Measurements from ENCODE around the gene ASPSCR1. TPM values are rescaled to one million over a fixed set of nuclear protein-coding genes. Genes with fewer than 3 reads are reported as not detected.
A peak's percentile ranks its signal among the peaks of the same experiment; 100 is the strongest.

The ASPSCR1 gene
- total and polyA plus RNA-seq, 2 of the 13 experiments (the other 11 are each of a cell fraction or from before 2014, with no cell fraction given) = 274 to 314 TPM

DNA sequence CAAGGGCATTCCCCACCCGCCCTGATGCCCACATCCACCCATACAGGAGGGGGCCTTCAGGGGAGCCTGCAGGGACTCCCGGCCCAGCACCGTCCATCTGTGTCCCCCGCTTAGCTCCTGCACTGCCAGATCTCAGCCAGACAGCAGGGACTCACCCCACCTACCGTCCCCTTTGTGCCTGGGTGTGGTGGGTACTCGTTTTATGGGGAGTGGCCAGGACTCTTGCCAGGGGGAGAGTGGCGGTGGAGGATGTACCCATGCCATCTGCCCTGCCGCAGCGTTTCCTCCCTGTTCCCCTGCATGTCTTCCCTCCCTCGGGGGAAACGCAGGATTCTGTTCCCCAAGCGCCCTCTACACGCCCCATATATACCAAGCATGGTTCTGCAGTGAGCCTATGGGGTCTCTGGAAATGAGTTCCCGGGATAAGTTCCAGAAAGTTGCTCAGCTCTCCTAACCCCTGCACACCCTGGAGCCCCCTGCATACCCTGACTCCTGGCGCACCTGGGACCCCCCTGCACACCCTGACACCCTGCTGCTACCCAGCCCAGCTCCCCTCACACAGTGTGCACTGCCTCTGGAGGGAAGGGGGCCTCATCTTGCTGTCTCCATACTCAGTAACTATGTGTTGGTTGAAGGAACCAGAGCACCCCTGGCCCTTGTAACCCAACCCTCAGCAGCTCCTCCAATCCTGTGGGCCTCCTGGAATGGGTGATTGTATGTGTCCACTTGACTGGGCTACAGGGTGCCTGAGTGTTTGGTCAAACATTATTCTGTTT, 45.7 kb upstream of the ASPSCR1 start (continued):
- no peak for TF ChIP-seq ZNF441 (CRISPR knock-in tag; IDR thresholded peaks at IDR 0.05; ENCODE audit: borderline replicate concordance)
- TF ChIP-seq ZNF230 (CRISPR knock-in tag; IDR thresholded peaks at IDR 0.05) = no peak
- TF ChIP-seq, protein P1, sequence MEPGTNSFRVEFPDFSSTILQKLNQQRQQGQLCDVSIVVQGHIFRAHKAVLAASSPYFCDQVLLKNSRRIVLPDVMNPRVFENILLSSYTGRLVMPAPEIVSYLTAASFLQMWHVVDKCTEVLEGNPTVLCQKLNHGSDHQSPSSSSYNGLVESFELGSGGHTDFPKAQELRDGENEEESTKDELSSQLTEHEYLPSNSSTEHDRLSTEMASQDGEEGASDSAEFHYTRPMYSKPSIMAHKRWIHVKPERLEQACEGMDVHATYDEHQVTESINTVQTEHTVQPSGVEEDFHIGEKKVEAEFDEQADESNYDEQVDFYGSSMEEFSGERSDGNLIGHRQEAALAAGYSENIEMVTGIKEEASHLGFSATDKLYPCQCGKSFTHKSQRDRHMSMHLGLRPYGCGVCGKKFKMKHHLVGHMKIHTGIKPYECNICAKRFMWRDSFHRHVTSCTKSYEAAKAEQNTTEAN (CRISPR knock-in tag; conservative IDR thresholded peaks at IDR 0.05) = no peak
- no peak for TF ChIP-seq TEAD2 (CRISPR knock-in tag; IDR thresholded peaks at IDR 0.05)
- no peak for TF ChIP-seq ETV6 (CRISPR knock-in tag; conservative IDR thresholded peaks at IDR 0.05)
- TF ChIP-seq PLRG1 (conservative IDR thresholded peaks at IDR 0.05) = no peak
- TF ChIP-seq, protein P2, sequence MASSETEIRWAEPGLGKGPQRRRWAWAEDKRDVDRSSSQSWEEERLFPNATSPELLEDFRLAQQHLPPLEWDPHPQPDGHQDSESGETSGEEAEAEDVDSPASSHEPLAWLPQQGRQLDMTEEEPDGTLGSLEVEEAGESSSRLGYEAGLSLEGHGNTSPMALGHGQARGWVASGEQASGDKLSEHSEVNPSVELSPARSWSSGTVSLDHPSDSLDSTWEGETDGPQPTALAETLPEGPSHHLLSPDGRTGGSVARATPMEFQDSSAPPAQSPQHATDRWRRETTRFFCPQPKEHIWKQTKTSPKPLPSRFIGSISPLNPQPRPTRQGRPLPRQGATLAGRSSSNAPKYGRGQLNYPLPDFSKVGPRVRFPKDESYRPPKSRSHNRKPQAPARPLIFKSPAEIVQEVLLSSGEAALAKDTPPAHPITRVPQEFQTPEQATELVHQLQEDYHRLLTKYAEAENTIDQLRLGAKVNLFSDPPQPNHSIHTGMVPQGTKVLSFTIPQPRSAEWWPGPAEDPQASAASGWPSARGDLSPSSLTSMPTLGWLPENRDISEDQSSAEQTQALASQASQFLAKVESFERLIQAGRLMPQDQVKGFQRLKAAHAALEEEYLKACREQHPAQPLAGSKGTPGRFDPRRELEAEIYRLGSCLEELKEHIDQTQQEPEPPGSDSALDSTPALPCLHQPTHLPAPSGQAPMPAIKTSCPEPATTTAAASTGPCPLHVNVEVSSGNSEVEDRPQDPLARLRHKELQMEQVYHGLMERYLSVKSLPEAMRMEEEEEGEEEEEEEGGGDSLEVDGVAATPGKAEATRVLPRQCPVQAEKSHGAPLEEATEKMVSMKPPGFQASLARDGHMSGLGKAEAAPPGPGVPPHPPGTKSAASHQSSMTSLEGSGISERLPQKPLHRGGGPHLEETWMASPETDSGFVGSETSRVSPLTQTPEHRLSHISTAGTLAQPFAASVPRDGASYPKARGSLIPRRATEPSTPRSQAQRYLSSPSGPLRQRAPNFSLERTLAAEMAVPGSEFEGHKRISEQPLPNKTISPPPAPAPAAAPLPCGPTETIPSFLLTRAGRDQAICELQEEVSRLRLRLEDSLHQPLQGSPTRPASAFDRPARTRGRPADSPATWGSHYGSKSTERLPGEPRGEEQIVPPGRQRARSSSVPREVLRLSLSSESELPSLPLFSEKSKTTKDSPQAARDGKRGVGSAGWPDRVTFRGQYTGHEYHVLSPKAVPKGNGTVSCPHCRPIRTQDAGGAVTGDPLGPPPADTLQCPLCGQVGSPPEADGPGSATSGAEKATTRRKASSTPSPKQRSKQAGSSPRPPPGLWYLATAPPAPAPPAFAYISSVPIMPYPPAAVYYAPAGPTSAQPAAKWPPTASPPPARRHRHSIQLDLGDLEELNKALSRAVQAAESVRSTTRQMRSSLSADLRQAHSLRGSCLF (CRISPR knock-in tag; IDR thresholded peaks at IDR 0.05; ENCODE audit: borderline replicate concordance) = no peak
- no peak for TF ChIP-seq SRSF4 (IDR thresholded peaks at IDR 0.05; ENCODE audit: low read depth, low read length, poor library complexity, severe bottlenecking)
- TF ChIP-seq ZNF776 (CRISPR knock-in tag; IDR thresholded peaks at IDR 0.05) = 0 out of 2 replicates have a peak, but pooled peaks have one; percentile 60
- TF ChIP-seq HNRNPH1 (optimal IDR thresholded peaks at IDR 0.05; ENCODE audit: low read depth, low read length) = peak; percentile 21
- no peak for TF ChIP-seq GTF2F1 (IDR thresholded peaks at IDR 0.05; ENCODE audit: low read length)
- no peak for TF ChIP-seq ASH2L (IDR thresholded peaks at IDR 0.05; ENCODE audit: insufficient read length, low read depth, low read length)
- TF ChIP-seq HNRNPL (IDR thresholded peaks at IDR 0.05; ENCODE audit: low read depth, low read length) = peak; percentile 57; the same call in 1 of the 2 replicates
- TF ChIP-seq NONO (IDR thresholded peaks at IDR 0.05) = no peak
- TF ChIP-seq NONO (CRISPR knock-in tag; conservative IDR thresholded peaks at IDR 0.05) = peak; percentile 60; the same call in 1 of the 2 replicates
- TF ChIP-seq EEA1 (CRISPR knock-in tag; IDR thresholded peaks at IDR 0.05; ENCODE audit: borderline replicate concordance) = no peak
- TF ChIP-seq NAIF1 (CRISPR knock-in tag; IDR thresholded peaks at IDR 0.05; ENCODE audit: borderline replicate concordance) = 0 out of 2 replicates have a peak, but pooled peaks have one; percentile 32
- 0 out of 2 replicates have a peak, but pooled peaks have one; percentile 8 for TF ChIP-seq SMAD1 (CRISPR knock-in tag; IDR thresholded peaks at IDR 0.05; ENCODE audit: borderline replicate concordance, low read depth)
- TF ChIP-seq ZFAT (CRISPR knock-in tag; conservative IDR thresholded peaks at IDR 0.05) = no peak
- peak; percentile 73; the same call in 1 of the 2 replicates for TF ChIP-seq ZNF891 (CRISPR knock-in tag; IDR thresholded peaks at IDR 0.05)
- TF ChIP-seq PAF1 (CRISPR knock-in tag; IDR thresholded peaks at IDR 0.05) = peak; percentile 23
- TF ChIP-seq, protein P3, sequence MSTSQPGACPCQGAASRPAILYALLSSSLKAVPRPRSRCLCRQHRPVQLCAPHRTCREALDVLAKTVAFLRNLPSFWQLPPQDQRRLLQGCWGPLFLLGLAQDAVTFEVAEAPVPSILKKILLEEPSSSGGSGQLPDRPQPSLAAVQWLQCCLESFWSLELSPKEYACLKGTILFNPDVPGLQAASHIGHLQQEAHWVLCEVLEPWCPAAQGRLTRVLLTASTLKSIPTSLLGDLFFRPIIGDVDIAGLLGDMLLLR (CRISPR knock-in tag; IDR thresholded peaks at IDR 0.05) = peak; percentile 21; the same call in 1 of the 2 replicates
- no peak for TF ChIP-seq ZNF24 (IDR thresholded peaks at IDR 0.05)
- TF ChIP-seq ZBTB42 (CRISPR knock-in tag; IDR thresholded peaks at IDR 0.05) = no peak
